ENCODE data around the gene GNAQ.

The GNAQ gene

GRCh38 chr9:77710965-77711648, 320.5 kb downstream of the GNAQ start:
- peak overlapping the region; percentile 45 for H3K14ac ChIP-seq (ENCODE audit: low read length)
- H3K23ac ChIP-seq (ENCODE audit: low read length): no peak overlapping the region
- peak overlapping the region; percentile 99 for H3K27ac ChIP-seq (ENCODE audit: low read depth, low read length)
- H3K18ac ChIP-seq (ENCODE audit: low read length): no peak overlapping the region
- no peaks in the 10 kb centered on the region for H3K36me3 ChIP-seq (ENCODE audit: control insufficient read depth in 1 of 2, insufficient read depth in 2 of 2, low read length in 2 of 2)
- no peak overlapping the region for H2AFZ ChIP-seq (ENCODE audit: insufficient read depth, low read length, poor library complexity)
- peak overlapping the region; percentile 99 for H2AK5ac ChIP-seq (ENCODE audit: low read length)
- peaks cover 19 to 27% of the 10 kb centered on the region in 2 experiments for H3K4me1 ChIP-seq (ENCODE audit: control insufficient read depth in 1 of 2, insufficient read depth in 2 of 2, low read length in 2 of 2)
- WGBS (ENCODE audit: extremely low coverage, insufficient coverage, insufficient read length): no CpG with 5 or more reads among the region's 1 CpG
- no peak for DNase-seq
- peak overlapping the region; percentile 54 for H4K8ac ChIP-seq (ENCODE audit: low read depth, low read length)
- peaks cover 5% of the 10 kb centered on the region for H3K79me2 ChIP-seq (ENCODE audit: control insufficient read depth, insufficient read depth, low read length, poor library complexity)
- H2BK12ac ChIP-seq (ENCODE audit: low read length): peak overlapping the region; percentile 80
- peak overlapping the region; percentile 96 for H2BK120ac ChIP-seq (ENCODE audit: insufficient read depth, low read length, poor library complexity)
- no peak overlapping the region for H4K12ac ChIP-seq (ENCODE audit: low read depth, low read length)
- no peak overlapping the region for H3K9ac ChIP-seq (ENCODE audit: low read length)
- H4K91ac ChIP-seq (ENCODE audit: low read depth, low read length): peak overlapping the region; percentile 96
- H2BK5ac ChIP-seq (ENCODE audit: low read depth, low read length, poor library complexity): peak overlapping the region; percentile 88
- H3K4me3 ChIP-seq (ENCODE audit: low read depth, low read length): no peak overlapping the region
- H3K4me2 ChIP-seq (ENCODE audit: low read length): no peak overlapping the region
- H3K4ac ChIP-seq (ENCODE audit: low read depth, low read length): peak overlapping the region; percentile 98
- H3K9me3 ChIP-seq (ENCODE audit: insufficient read depth, low read depth, low read length): peaks cover 2% of the 10 kb centered on the region
- H3K79me1 ChIP-seq (ENCODE audit: low read length): peaks cover 47% of the 10 kb centered on the region
- no peaks in the 10 kb centered on the region for H3K27me3 ChIP-seq (ENCODE audit: insufficient read depth, low read length)

- peak; percentile 75 to 81 for DNase-seq
- Histone ChIP-seq H3K79me2 (ENCODE audit: control insufficient read depth, insufficient read depth, low read length, poor library complexity) (peaks cover 5% of the 10 kb centered on the region), H3K27ac (ENCODE audit: low read depth, low read length) (peak overlapping the region; percentile 65), H4K12ac (ENCODE audit: low read depth, low read length) (no peak overlapping the region), H3K14ac (ENCODE audit: low read length) (no peak overlapping the region), H3K23ac (ENCODE audit: low read length) (no peak overlapping the region), H3K4me2 (ENCODE audit: low read length) (no peak overlapping the region), H3K4me3 (ENCODE audit: low read depth, low read length) (no peak overlapping the region), H2BK5ac (ENCODE audit: low read depth, low read length, poor library complexity) (peak overlapping the region; percentile 69), H3K27me3 (ENCODE audit: insufficient read depth, low read length) (no peaks in the 10 kb centered on the region), H4K91ac (ENCODE audit: low read depth, low read length) (peak overlapping the region; percentile 72), H4K8ac (ENCODE audit: low read depth, low read length) (peak overlapping the region; percentile 64), H3K9ac (ENCODE audit: low read length) (no peak overlapping the region), H2AFZ (ENCODE audit: insufficient read depth, low read length, poor library complexity) (no peak overlapping the region), H3K36me3 (ENCODE audit: control insufficient read depth in 1 of 2, insufficient read depth in 2 of 2, low read length in 2 of 2) (no peaks in the 10 kb centered on the region), H3K18ac (ENCODE audit: low read length) (no peak overlapping the region), H3K9me3 (ENCODE audit: insufficient read depth, low read depth, low read length) (peaks cover 2% of the 10 kb centered on the region), H2BK120ac (ENCODE audit: insufficient read depth, low read length, poor library complexity) (peak overlapping the region; percentile 79), H3K4ac (ENCODE audit: low read depth, low read length) (no peak overlapping the region), H3K4me1 (ENCODE audit: control insufficient read depth in 1 of 2, insufficient read depth in 2 of 2, low read length in 2 of 2) (peaks cover 19 to 26% of the 10 kb centered on the region in 2 experiments), H2BK12ac (ENCODE audit: low read length) (peak overlapping the region; percentile 73), H3K79me1 (ENCODE audit: low read length) (peaks cover 46% of the 10 kb centered on the region), H2AK5ac (ENCODE audit: low read length) (no peak overlapping the region)
- WGBS (ENCODE audit: extremely low coverage, insufficient coverage, insufficient read length): no CpG with 5 or more reads among the region's 2 CpGs
Observed at GRCh38 chr9:77710316-77710715, 321.3 kb downstream of the GNAQ start.

GRCh38 chr9:77708064-77708815, 323.4 kb downstream of the GNAQ start:
- no CpG with 5 or more reads among the region's 1 CpG for WGBS (ENCODE audit: extremely low coverage, insufficient coverage, insufficient read length)

GRCh38 chr9:77707383-77708063, 324.1 kb downstream of the GNAQ start:
- peaks cover 2% of the 10 kb centered on the region for H3K9me3 ChIP-seq (ENCODE audit: insufficient read depth, low read depth, low read length)
- no CpG with 5 or more reads among the region's 6 CpGs for WGBS (ENCODE audit: extremely low coverage, insufficient coverage, insufficient read length)
- peak overlapping the region; percentile 82 for H3K14ac ChIP-seq (ENCODE audit: low read length)
- peak overlapping the region; percentile 89 for H2AK5ac ChIP-seq (ENCODE audit: low read length)
- peak overlapping the region; percentile 51 for H4K8ac ChIP-seq (ENCODE audit: low read depth, low read length)
- H3K4ac ChIP-seq (ENCODE audit: low read depth, low read length): peak overlapping the region; percentile 42
- H3K27ac ChIP-seq (ENCODE audit: low read depth, low read length): peak overlapping the region; percentile 34
- peaks cover 7 to 10% of the 10 kb centered on the region in 2 experiments for H3K4me1 ChIP-seq (ENCODE audit: control insufficient read depth in 1 of 2, insufficient read depth in 2 of 2, low read length in 2 of 2)
- H3K79me2 ChIP-seq (ENCODE audit: control insufficient read depth, insufficient read depth, low read length, poor library complexity): peaks cover 3% of the 10 kb centered on the region
- H4K12ac ChIP-seq (ENCODE audit: low read depth, low read length): no peak overlapping the region
- peaks cover 38% of the 10 kb centered on the region for H3K79me1 ChIP-seq (ENCODE audit: low read length)
- H2BK5ac ChIP-seq (ENCODE audit: low read depth, low read length, poor library complexity): peak overlapping the region; percentile 60
- H3K36me3 ChIP-seq (ENCODE audit: control insufficient read depth in 1 of 2, insufficient read depth in 2 of 2, low read length in 2 of 2): no peaks in the 10 kb centered on the region
- H3K4me2 ChIP-seq (ENCODE audit: low read length): no peak overlapping the region
- H3K18ac ChIP-seq (ENCODE audit: low read length): no peak overlapping the region
- H2AFZ ChIP-seq (ENCODE audit: insufficient read depth, low read length, poor library complexity): no peak overlapping the region
- peak overlapping the region; percentile 92 for H4K91ac ChIP-seq (ENCODE audit: low read depth, low read length)
- no peak overlapping the region for H3K9ac ChIP-seq (ENCODE audit: low read length)
- peak overlapping the region; percentile 95 for H2BK12ac ChIP-seq (ENCODE audit: low read length)
- no peak overlapping the region for H3K23ac ChIP-seq (ENCODE audit: low read length)
- DNase-seq: peak; percentile 55 to 86
- H3K27me3 ChIP-seq (ENCODE audit: insufficient read depth, low read length): no peaks in the 10 kb centered on the region
- H2BK120ac ChIP-seq (ENCODE audit: insufficient read depth, low read length, poor library complexity): peak overlapping the region; percentile 87
- no peak overlapping the region for H3K4me3 ChIP-seq (ENCODE audit: low read depth, low read length)

More at GRCh38 chr9:77708064-77708815, 323.4 kb downstream of the GNAQ start:
- Histone ChIP-seq H2AK5ac (ENCODE audit: low read length) (no peak overlapping the region), H4K91ac (ENCODE audit: low read depth, low read length) (no peak overlapping the region), H3K27me3 (ENCODE audit: insufficient read depth, low read length) (no peaks in the 10 kb centered on the region), H3K9ac (ENCODE audit: low read length) (no peak overlapping the region), H3K4ac (ENCODE audit: low read depth, low read length) (no peak overlapping the region), H3K36me3 (ENCODE audit: control insufficient read depth in 1 of 2, insufficient read depth in 2 of 2, low read length in 2 of 2) (no peaks in the 10 kb centered on the region), H2BK12ac (ENCODE audit: low read length) (no peak overlapping the region), H2BK5ac (ENCODE audit: low read depth, low read length, poor library complexity) (no peak overlapping the region), H3K4me1 (ENCODE audit: control insufficient read depth in 1 of 2, insufficient read depth in 2 of 2, low read length in 2 of 2) (peaks cover 8 to 11% of the 10 kb centered on the region in 2 experiments), H3K79me2 (ENCODE audit: control insufficient read depth, insufficient read depth, low read length, poor library complexity) (peaks cover 4% of the 10 kb centered on the region), H3K4me3 (ENCODE audit: low read depth, low read length) (no peak overlapping the region), H3K14ac (ENCODE audit: low read length) (no peak overlapping the region), H3K79me1 (ENCODE audit: low read length) (peaks cover 34% of the 10 kb centered on the region), H4K12ac (ENCODE audit: low read depth, low read length) (no peak overlapping the region), H3K4me2 (ENCODE audit: low read length) (no peak overlapping the region), H3K9me3 (ENCODE audit: insufficient read depth, low read depth, low read length) (peaks cover 2% of the 10 kb centered on the region), H3K23ac (ENCODE audit: low read length) (no peak overlapping the region), H2BK120ac (ENCODE audit: insufficient read depth, low read length, poor library complexity) (no peak overlapping the region), H3K18ac (ENCODE audit: low read length) (no peak overlapping the region), H4K8ac (ENCODE audit: low read depth, low read length) (no peak overlapping the region), H3K27ac (ENCODE audit: low read depth, low read length) (peak overlapping the region; percentile 84), H2AFZ (ENCODE audit: insufficient read depth, low read length, poor library complexity) (no peak overlapping the region)
- DNase-seq: peak; percentile 17 to 82
